ENCODE measurements around the gene HPSE2.
"Not testable (repeated sequence)": the region's sequence is repeated elsewhere in the genome, so short reads cannot be mapped to it uniquely, and the experiment has no call there.

The HPSE2 gene

DNA sequence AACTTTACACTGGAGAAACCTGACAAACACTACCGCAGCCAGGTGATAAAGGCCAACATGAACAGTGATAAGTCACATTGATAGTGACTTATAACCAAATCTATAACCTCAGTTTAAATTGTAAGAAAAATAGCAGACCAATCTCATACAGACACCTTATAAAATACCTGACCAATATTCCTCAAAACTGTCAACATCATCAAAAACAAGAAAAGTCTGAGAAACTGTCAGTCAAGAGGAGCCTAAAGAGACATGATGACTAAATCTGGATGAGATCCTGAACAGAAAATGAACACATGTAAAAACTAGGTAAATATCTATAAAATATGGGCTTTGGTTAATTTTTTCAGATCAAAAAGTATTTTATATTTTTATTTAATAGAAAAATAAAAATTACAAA, 233.3 kb downstream of the HPSE2 start:
- DNase-seq = no peak

DNA sequence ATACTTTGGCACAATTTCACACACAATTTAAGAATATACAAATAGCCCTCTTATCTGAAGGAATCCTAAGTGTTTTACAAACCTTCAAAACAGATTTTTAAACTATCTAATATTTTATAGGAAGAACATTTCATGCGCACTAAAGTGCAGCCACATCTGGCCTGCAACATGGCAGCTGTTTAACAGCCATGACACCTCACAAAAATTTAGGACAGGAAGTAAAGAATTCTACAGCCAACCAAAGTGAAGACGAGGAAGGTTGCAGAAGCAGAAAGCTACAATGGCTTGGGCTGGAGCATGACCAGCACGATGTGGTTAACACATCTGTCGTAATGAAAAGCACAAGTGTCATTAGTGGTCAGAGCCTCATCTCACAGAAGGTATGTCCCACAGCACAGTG, 238.1 kb downstream of the HPSE2 start:
- no peak for DNase-seq

DNA sequence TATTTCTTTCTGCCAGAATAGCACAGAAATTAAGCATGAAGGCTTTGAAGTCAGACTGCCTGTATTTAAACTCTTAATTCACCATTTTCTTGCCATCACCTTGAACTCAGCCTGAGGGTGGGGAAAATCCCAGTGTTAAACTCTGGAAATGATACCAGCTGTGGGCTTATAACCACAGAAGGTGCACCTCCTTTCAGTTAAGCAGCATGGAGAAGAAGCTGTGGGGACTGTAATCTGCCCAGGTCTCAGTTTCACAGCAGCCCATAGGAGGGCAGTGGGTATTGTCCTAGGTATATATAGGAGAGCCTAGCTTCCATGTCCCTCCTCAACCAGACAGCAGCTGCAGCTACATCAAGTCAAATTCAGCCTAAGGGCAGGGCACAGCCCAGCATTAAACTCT, 241.6 kb downstream of the HPSE2 start:
- DNase-seq = no peak

DNA sequence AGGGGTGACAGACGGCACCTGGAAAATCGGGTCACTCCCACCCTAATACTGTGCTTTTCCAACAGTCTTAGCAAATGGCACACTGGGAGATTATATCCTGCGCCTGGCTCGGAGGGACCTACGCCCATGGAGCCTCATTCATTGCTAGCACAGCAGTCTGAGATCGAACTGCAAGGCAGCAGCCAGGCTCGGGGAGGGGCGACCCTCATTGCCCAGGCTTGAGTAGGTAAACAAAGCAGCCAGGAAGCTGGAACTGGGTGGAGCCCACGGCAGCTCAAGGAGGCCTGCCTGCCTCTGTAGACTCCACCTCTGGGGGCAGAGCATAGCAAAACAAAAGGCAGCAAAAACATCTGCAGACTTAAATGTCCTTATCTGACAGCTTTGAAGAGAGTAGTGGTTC, 251.9 kb downstream of the HPSE2 start:
- not testable (repeated sequence) for DNase-seq

DNA sequence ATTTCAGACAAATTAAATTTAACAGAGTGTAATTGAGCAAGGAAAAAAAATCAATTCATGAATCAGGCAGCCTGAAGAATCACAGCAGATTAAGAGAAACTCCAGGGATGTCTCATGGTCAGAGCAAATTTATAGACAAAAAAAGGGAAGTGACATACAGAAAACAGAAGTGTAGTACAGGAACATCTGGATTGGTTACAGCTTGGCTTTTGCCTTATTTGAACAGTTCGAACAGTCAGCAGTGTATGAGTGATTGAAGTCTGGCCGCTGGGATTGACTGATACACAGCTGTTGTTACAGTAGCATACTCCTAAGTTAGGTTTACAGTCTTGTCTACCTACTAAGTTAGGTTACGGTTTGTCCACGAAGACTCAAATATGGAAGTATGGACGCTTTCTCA, 255.3 kb downstream of the HPSE2 start:
- DNase-seq = no peak

DNA sequence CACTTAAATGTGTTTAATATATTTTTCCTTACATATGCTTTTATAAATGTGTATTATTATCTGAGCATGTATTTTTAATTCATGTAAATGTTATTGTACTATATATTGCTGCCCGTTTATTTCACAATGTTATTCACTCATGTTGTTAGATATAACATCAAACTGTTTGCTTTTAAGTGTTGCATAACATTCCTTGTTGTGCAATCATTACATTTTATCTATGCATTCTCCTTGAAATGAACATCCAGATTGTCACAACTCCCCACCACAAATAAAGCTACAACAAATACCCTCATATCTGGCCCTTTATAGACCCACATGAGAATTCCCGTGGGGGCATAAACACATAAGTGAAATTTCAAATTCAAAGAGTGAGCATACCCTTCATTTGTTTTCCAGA, 264.2 kb downstream of the HPSE2 start:
- DNase-seq = no peak

DNA sequence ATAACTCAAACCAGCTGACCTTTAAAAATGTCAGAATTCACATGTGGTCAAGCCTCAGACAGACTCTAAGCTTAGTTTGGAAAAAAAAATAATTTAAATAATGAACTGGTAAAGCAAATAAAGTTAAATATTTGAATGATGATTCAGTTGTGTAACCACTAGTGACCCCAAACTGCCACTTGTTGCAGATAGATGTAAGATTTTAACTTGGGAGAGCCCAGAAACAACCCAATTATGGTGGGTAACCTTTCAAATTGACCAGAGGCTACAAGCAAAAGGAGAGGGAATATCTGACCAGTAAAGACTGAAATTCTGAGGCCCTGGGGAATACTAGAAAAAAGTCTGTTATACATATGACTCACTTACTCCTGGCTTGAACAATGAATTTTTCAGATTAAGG, 268.1 kb downstream of the HPSE2 start:
- DNase-seq = no peak

DNA sequence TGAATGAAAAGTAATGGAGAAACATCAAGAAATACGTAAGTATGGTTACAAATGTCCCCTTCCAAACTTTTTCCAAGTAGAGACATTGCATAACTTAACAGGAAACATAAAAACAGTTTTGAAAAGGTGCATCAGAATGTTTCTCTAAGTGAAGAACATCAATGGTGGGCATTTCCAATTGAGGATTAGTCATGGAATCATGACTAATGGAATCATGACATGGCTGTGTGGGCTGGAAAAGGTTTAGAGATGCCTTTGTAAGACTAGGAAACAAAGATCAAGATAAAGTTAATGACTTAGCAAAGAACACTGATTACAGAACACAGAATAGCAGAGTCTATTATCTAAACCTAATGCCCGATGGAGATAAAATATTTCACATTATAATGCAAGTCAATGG, 272.0 kb downstream of the HPSE2 start:
- no peak for DNase-seq

DNA sequence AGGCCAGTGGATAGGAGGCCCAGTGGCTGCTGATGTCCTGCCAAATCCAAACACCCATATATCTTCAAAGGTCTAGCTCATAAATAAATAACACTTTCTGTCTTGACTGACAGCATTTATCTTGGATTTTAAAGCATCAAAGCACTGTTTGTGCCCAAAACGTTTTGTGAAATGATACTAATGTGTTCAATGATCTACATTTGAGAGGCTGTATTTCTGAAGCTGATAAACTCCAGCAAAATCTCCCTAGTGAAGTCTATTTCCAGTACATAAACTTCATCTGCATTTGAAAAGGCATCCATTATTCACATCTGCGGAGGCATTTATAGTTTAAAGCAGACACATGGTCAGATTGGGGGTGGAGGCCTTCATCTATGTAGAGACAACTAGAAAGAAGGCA, 276.3 kb downstream of the HPSE2 start:
- no peak for DNase-seq

DNA sequence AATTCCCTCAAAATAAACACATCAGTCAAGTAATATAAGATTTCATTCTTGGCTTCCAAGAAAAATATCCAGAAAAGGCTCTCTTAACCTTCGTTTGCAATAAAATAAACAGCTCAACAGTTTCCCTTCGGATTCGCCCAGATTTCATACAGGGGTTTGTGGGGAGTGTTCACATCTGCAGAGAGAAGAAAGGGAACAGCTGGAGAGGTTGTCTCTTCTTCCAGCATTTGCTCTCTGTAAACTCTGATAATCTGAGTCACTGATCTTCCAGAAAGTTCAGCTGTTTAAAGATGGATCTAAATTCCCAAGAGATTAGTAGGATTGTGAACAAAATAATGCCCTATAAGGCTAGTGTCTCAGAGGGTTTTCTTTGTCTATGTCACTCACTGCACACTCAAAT, 277.9 kb downstream of the HPSE2 start:
- DNase-seq = no peak

DNA sequence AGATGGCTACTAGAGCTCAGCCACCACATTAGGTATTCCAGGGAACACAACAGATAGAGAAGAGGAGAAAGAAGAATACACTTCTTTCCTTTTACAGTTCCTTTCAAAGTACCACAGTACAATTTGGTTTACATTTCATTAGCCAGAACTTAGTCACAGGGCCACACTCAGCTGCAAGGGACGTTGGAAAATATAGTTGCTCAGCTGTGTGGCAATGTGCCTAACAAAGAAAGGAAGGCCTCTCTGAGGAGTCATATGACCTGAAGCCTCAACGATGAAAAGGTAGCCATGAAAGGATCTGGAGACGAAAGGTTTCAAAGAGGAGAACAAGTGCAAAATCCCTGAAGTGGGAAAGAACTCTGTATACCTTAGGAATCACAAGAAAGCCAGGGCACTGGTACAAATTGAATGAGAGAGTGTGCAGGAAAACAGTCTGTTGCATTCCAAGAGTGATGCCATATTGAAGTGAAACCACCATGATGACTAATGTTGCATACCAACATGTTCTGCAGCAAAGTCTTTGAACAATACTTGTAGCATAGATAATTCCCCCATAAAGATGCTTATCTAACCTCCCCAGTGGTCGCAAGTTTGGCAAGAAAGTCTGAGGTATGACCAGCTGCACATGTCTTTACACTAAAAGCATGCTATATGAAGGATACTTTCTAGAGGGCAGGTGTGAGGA, 278.9 kb downstream of the HPSE2 start:
- DNase-seq = no peak

DNA sequence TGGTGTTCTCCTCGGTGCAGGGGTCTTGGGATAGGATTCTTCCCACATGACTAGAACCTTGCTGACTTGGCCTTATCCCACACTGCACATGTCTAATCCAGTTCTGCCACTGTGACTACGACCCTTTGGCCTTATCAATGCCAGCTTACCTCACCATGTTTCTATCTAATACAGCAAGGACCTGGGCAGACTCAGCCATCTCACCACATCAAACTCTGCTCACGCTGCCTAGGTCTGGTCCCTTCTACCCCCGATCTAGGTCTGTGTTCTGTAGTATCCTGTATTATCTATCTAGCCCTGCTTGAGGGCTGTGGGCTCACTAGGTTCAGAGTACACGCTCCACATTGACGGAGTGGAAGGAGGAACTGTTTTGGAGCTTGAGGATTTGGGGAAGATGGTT, 282.4 kb downstream of the HPSE2 start:
- DNase-seq = no peak

DNA sequence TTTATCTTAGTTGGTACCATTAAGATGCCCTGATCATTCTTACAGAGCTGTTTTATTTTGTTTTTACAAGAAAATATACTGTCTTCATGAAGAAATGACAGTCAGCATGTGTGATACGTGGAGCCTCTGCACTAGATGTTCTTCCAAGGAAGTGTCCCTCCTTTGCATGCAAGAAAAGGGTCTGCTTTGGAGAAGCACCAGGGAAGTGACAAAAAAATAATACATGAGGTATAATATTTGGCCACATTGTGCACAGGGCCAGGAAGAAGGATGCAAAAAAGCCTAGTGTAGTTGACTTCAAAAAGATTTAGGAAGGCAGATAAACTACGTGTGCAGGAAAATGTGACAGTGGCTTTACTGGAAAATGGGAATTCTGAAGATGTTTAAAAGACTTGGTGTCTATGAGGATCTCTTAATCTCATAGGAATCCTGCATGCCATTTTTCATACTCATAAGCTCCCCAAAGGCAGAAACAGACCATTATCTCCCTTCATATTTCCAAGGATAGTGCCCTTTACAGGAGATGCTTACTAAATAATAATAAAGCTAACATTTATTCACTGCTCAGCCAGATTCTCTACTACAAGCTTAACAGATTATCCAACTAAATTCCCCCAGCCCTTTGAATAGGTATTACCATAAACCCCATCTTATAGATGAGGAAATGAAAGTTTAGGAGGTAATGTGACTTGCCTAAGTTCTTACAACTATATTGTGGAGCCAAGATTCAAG, 284.2 kb downstream of the HPSE2 start:
- DNase-seq = no peak

DNA sequence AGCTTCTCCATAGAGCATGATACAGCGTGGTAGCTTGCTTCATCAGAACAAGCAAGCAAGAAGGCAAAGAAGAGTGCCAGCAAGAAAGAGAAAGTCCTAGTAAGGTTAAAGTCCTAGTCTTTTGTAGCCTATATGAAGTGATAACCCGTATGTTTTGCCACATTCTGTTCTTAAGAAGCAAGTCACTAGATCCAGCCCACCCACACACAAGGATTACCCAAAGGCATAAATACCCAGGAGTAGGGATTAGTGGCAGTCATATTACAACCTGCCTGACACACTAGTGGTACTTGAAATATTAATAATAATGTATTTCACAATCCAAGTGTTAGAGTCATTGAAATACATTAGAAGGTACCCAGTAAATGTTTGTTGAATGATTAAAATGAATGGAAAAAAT, 285.5 kb downstream of the HPSE2 start:
- no peak for DNase-seq

DNA sequence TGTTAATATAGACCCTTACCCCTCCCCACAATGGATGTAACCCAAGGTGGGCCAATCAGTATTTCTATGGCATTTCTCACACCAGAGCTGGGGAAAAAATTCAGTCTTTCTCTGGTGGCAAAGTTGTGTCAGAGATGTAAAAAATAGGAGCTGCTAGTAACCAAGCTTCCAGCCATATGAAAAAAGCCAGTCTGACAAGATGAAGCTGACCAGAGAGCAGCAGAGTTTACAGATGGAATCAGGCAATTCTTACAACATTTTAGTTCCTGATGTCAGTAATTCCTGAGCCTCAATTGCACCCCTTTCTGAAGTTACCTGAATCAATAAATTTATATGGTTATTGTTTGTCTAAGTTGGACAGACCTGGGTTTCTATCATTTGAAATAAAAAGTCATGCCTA, 286.3 kb downstream of the HPSE2 start:
- DNase-seq = no peak

DNA sequence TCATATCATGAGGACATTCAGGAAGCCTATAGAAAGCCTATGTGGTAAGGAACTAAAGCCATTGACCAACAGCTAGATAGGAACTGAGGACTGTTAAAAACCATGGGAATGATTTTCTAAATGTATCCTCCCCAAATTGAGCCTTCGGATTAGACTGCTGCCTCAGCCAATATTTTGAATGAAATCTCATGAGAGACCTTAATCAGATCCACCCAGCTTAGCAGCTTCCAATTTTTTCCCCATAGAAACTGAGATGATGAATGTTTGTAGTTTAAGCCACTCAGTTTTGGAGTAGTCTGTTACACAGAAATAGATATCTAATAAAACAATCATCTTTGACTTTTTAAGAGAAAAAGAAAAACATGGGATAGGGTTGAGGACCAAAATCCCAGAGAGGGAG, 292.0 kb downstream of the HPSE2 start:
- no peak for DNase-seq

DNA sequence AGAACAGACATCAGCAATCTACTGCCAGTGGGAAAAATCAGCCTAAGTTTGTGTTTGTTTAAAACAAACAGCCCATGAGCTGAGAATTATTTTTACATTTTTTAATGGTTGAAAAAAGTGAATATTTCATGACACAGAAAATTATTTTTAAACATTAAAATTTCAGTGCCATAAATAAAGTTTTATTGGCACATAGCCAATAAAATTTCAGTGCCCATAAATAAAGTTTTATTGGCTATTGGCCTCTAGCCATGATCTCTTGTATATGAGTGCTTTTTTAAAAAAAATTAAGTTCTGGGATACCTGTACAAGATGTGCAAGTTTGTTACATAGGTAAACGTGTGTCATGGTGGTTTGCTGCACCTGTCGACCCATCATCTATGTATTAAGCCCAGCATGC, 305.9 kb downstream of the HPSE2 start:
- no peak for DNase-seq

DNA sequence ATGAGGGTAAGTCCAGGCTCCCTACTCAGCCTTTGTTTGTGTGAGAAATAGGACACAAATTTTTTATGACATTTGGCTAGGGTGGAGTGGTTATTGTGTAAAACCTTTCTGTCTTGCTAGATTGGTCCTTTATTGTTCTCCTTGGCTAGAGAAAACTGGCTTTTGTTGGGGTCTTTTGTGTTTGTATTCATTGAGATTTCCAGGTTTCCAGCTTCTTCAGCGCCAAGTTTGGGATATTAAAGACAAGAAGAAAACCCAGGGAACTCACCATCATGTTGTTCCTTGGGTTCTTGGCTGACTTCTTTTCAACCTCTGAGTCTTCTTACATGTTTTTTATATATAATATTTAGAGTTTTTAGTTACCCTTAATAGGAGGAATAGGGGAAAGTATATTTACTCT, 310.0 kb downstream of the HPSE2 start:
- no peak for DNase-seq

DNA sequence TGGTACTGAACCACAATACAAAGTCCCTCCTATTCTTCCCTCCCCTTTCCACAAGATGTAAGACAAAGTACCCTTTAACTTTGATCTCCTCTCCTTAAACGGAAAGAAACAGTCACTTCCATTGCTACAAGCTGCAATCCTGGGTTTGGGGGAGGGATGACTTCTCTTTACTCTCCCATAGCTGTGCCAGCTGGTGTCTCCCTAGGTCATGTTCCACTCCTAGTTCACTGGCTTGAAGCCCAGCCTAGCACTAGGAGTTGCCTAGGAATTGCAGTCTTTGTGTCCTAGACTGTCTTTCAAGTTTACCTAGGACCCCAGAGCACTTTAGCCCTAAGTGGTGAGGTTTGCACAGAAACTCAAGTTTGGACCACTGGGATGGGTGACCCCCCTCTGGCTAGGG, 311.1 kb downstream of the HPSE2 start:
- no peak for DNase-seq

DNA sequence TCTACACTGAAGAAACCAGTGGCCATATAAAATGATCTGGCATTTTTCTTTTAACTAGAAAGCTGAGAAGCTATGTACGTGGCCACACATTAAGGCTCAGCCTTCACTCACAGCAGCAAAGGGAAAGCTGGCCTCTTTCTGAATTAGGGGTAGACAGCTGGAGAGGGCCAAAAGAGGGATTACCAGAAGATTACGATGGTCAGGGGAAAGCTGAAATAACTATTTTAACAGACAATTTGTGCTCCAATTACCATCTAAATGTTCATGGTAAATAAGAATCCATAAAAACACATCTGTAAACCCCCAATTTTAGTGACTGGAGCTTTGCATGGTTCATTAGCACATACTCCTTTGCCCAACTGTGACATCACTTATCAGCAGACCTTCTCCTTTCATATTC, 314.3 kb downstream of the HPSE2 start:
- no peak for DNase-seq

DNA sequence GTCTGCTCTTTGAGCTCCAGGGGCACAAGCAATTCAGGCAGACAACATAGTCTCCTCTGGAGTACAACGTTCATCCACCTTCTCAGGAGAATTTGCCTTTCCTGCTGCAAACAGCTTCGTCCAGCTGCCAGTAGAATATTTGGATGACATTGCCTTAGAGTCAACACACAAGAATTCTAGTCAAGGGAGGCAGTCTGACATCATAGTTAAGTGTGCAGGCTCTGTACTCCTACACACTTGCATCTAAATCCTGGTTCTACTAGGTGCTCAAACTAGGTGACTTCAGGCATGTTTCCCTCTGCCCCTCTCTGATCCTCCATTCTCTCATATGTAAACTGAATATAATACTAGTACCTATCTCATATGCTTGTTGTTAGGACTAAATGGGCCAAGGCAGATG, 314.8 kb downstream of the HPSE2 start:
- no peak for DNase-seq

DNA sequence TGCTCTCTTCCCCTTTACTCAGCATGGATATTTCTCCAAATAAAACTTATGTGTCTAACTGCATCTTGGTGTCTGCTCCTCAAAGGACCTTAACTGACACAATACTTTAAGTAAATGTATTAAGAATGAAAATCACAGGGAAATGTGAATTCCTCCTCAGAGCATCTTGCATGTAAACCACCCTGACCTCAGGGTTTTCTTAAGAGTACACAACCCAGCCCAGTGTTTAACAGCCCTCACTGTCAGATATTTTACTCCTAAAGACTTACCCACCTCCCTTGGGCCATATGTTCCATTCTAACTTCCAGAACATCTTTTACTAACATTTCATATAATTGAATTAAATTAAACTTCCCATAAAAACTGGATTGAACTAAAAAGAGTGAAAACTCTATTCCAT, 315.3 kb downstream of the HPSE2 start:
- DNase-seq = no peak

DNA sequence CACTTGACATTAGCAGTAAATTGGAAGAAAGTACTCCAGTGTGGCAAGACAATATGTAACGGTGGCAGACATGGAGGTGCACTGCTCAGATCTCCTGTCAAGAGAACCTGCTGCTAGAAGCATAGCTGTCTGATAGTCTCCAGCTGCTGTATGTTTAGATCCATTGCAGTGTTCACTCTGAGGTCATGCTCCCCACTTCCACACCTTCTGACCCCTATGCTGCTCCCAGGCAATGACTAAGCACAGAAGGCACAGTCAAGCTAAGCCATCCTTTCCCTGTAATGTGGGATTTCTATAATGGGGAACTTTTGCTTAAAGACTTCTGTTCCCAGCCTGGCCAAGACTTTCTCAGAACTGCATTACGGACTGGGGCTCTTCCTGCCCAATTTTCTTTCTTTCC, 315.8 kb downstream of the HPSE2 start:
- no peak for DNase-seq

DNA sequence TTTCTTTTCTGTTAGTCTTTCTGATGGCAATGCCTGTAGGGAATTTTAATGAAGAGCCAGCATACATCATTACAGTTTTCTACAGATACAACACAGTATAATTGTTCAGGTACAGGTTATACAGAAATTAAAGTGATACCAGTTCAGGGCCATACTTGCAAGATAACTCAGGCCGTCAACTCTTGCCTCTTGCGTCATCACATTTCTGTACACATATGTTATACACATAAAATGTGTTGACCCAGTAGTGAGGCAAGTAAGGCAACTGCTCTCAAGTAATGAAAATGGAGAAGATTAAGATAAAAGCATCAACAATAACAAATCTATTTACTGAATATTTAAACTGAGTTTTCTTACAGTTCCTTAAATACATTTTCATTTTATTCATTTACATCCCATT, 317.8 kb downstream of the HPSE2 start:
- DNase-seq = no peak

DNA sequence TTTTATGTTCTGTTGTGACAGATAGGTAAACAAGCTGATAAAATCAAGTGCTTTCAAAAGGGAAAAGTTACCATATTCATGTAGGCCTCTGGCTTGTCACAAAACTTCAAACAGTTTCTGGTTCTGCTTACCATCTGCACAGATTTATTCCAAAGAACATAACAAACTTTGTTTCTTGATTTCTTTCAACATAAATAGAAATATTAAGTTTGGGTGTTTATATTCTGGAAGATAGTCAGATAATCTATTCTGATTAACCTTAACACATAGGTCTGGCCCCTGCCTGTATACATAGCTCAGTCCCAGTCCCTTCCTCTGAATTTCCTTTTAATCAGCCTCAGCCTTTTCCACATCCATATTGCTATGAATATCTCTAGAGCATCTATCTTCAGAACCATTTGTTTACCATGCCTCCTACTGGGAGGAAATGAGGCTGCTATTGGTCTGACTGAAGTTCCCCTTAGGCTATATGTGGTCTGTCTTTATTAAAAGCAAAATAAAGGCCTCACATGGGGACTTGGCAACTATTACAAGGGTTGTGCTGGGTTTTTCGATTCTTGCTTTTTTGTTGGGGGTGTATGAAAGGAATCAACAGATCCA, 319.0 kb downstream of the HPSE2 start:
- no peak for DNase-seq

All from activated T-cell treated with anti-CD3 and anti-CD28 coated beads, Interleukin-2, amount 50 U/mL, for 1 hour (primary cell).